ENCODE data around the gene TDRD10. TPM values are rescaled to one million over a fixed set of nuclear protein-coding genes. Genes with fewer than 3 reads are reported as not detected.
A peak's percentile ranks its signal among the peaks of the same experiment; 100 is the strongest.

TDRD10 gene
- total and polyA plus RNA-seq, 2 donors (not counting 1 experiment from before 2014, with no cell fraction given) = under 0.01 TPM; not detected in 1

GRCh38 chr1:154581766-154582165, 79.7 kb downstream of the TDRD10 start:
- H3K27ac ChIP-seq (ENCODE audit: insufficient read depth, low read length) = no peak overlapping the region
- H3K36me3 ChIP-seq (ENCODE audit: control insufficient read depth, insufficient read depth, low read length) = peaks cover 35% of the 10 kb centered on the region
- TF ChIP-seq CTCF (conservative IDR thresholded peaks at IDR 0.05 in 1 of 2, IDR thresholded peaks at IDR 0.05 in 1 of 2; ENCODE audit: low read depth in 1 of 2, low read length in 2 of 2) (no peak), EZH2 (IDR thresholded peaks at IDR 0.05; ENCODE audit: low read length, missing control alignments) (no peak)
- no peaks in the 10 kb centered on the region for H3K27me3 ChIP-seq (ENCODE audit: control insufficient read depth, insufficient read depth, low read length)
- no peak for DNase-seq (ENCODE audit: low read depth in 2 of 2)
- no peak overlapping the region for H3K9ac ChIP-seq (ENCODE audit: insufficient read depth, low read length)
- no peak overlapping the region for H3K4me3 ChIP-seq (replicated peaks in 1 of 4; ENCODE audit: control extremely low read depth in 1 of 4, insufficient read depth in 1 of 4, low read depth in 3 of 4, low read length in 4 of 4)
- no peaks in the 10 kb centered on the region for H3K4me1 ChIP-seq (ENCODE audit: control insufficient read depth, extremely low read depth, insufficient read depth, low read length)
- no peaks in the 10 kb centered on the region for H4K20me1 ChIP-seq (ENCODE audit: control insufficient read depth, extremely low read depth, insufficient read depth, low read length)
- no peaks in the 10 kb centered on the region for H3K79me2 ChIP-seq (ENCODE audit: control insufficient read depth, insufficient read depth, low read length)
- no peaks in the 10 kb centered on the region for H3K9me3 ChIP-seq (ENCODE audit: control insufficient read depth, insufficient read depth, low read depth, low read length)
- no peak overlapping the region for H3K4me2 ChIP-seq (ENCODE audit: extremely low read depth, insufficient read depth, low read length)
- no peak overlapping the region for H2AFZ ChIP-seq (ENCODE audit: low read length)

- Histone ChIP-seq H3K9me3 (ENCODE audit: control insufficient read depth, insufficient read depth, low read depth, low read length) (no peaks in the 10 kb centered on the region), H3K79me2 (ENCODE audit: control insufficient read depth, insufficient read depth, low read length) (no peaks in the 10 kb centered on the region), H4K20me1 (ENCODE audit: control insufficient read depth, extremely low read depth, insufficient read depth, low read length) (no peaks in the 10 kb centered on the region), H3K4me3 (replicated peaks in 1 of 4; ENCODE audit: control extremely low read depth in 1 of 4, insufficient read depth in 1 of 4, low read depth in 3 of 4, low read length in 4 of 4) (no peak overlapping the region), H3K27ac (ENCODE audit: insufficient read depth, low read length) (no peak overlapping the region), H2AFZ (ENCODE audit: low read length) (no peak overlapping the region), H3K27me3 (ENCODE audit: control insufficient read depth, insufficient read depth, low read length) (no peaks in the 10 kb centered on the region), H3K4me1 (ENCODE audit: control insufficient read depth, extremely low read depth, insufficient read depth, low read length) (no peaks in the 10 kb centered on the region), H3K4me2 (ENCODE audit: extremely low read depth, insufficient read depth, low read length) (no peak overlapping the region), H3K9ac (ENCODE audit: insufficient read depth, low read length) (no peak overlapping the region), H3K36me3 (ENCODE audit: control insufficient read depth, insufficient read depth, low read length) (peaks cover 39% of the 10 kb centered on the region)
- DNase-seq (ENCODE audit: low read depth in 2 of 2) = no peak
- TF ChIP-seq EZH2 (IDR thresholded peaks at IDR 0.05; ENCODE audit: low read length, missing control alignments) = no peak
- no peak for TF ChIP-seq CTCF (conservative IDR thresholded peaks at IDR 0.05 in 1 of 2, IDR thresholded peaks at IDR 0.05 in 1 of 2; ENCODE audit: low read depth in 1 of 2, low read length in 2 of 2)
Observed at GRCh38 chr1:154582885-154583284, 80.9 kb downstream of the TDRD10 start.

- peak; percentile 27 to 73 for DNase-seq (ENCODE audit: low read depth in 2 of 2)
- H3K9me3 ChIP-seq (ENCODE audit: control insufficient read depth, insufficient read depth, low read depth, low read length) = no peaks in the 10 kb centered on the region
- H3K4me2 ChIP-seq (ENCODE audit: extremely low read depth, insufficient read depth, low read length) = no peak overlapping the region
- H3K9ac ChIP-seq (ENCODE audit: insufficient read depth, low read length) = no peak overlapping the region
- no peaks in the 10 kb centered on the region for H3K27me3 ChIP-seq (ENCODE audit: control insufficient read depth, insufficient read depth, low read length)
- no peak overlapping the region for H3K27ac ChIP-seq (ENCODE audit: insufficient read depth, low read length)
- H2AFZ ChIP-seq (ENCODE audit: low read length) = no peak overlapping the region
- H3K4me1 ChIP-seq (ENCODE audit: control insufficient read depth, extremely low read depth, insufficient read depth, low read length) = no peaks in the 10 kb centered on the region
- peaks cover 41% of the 10 kb centered on the region for H3K36me3 ChIP-seq (ENCODE audit: control insufficient read depth, insufficient read depth, low read length)
- H3K79me2 ChIP-seq (ENCODE audit: control insufficient read depth, insufficient read depth, low read length) = no peaks in the 10 kb centered on the region
- no peaks in the 10 kb centered on the region for H4K20me1 ChIP-seq (ENCODE audit: control insufficient read depth, extremely low read depth, insufficient read depth, low read length)
- TF ChIP-seq CTCF (conservative IDR thresholded peaks at IDR 0.05 in 1 of 2, IDR thresholded peaks at IDR 0.05 in 1 of 2; ENCODE audit: low read depth in 1 of 2, low read length in 2 of 2) (no peak), EZH2 (IDR thresholded peaks at IDR 0.05; ENCODE audit: low read length, missing control alignments) (no peak)
- no peak overlapping the region for H3K4me3 ChIP-seq (replicated peaks in 1 of 4; ENCODE audit: control extremely low read depth in 1 of 4, insufficient read depth in 1 of 4, low read depth in 3 of 4, low read length in 4 of 4)
Observed at GRCh38 chr1:154583773-154584172, 81.8 kb downstream of the TDRD10 start.

Data from fibroblast of lung (primary cell).